ENCODE results near the gene ATP8B4.

The ATP8B4 gene

DNA sequence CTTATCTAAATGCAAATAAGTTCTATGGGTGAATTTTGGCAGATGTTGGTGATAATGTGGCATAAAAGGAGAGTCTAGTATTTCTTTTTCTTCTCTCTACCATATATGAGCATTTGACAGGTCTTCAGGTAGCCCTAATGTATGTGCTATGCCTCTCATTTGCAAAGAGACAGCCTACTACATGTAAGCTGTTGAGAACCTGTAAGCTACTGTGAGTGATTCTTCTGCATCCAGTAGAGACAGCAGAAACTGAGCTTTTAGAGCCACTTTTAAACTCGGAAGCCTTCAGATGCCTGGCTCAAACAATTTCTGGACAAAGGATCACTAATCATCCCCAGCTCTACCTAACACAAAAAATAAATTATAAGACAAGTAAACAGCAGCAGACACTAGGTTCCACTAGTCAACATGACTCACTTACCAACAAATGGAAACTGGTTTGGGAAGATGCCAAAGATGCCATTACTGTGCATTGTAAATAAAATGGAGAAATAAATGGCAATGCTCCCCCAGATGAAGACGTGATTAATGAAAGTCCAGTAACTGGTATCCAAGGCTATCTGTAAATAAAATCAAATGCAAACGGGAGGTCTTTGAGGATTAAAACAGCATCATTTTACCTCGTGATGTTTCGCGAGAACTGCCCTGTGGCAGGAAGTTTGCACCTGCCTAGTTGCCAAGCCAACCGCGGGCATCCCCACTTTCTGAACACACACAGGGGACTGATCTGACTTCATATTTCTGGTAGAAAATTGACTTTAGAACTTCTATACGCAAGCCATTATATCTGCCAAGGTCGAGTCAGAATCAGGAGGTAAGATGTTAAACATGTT, 252.9 kb downstream of the ATP8B4 start:
- no peak overlapping the region for H3K4me3 ChIP-seq (ENCODE audit: control insufficient read depth, low read depth, low read length)
- TF ChIP-seq, protein P1, sequence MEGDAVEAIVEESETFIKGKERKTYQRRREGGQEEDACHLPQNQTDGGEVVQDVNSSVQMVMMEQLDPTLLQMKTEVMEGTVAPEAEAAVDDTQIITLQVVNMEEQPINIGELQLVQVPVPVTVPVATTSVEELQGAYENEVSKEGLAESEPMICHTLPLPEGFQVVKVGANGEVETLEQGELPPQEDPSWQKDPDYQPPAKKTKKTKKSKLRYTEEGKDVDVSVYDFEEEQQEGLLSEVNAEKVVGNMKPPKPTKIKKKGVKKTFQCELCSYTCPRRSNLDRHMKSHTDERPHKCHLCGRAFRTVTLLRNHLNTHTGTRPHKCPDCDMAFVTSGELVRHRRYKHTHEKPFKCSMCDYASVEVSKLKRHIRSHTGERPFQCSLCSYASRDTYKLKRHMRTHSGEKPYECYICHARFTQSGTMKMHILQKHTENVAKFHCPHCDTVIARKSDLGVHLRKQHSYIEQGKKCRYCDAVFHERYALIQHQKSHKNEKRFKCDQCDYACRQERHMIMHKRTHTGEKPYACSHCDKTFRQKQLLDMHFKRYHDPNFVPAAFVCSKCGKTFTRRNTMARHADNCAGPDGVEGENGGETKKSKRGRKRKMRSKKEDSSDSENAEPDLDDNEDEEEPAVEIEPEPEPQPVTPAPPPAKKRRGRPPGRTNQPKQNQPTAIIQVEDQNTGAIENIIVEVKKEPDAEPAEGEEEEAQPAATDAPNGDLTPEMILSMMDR (conservative IDR thresholded peaks at IDR 0.05; ENCODE audit: control insufficient read depth, insufficient read depth, low read depth, low read length): no peak
- DNase-seq (ENCODE audit: low read depth): peak; percentile 80

DNA sequence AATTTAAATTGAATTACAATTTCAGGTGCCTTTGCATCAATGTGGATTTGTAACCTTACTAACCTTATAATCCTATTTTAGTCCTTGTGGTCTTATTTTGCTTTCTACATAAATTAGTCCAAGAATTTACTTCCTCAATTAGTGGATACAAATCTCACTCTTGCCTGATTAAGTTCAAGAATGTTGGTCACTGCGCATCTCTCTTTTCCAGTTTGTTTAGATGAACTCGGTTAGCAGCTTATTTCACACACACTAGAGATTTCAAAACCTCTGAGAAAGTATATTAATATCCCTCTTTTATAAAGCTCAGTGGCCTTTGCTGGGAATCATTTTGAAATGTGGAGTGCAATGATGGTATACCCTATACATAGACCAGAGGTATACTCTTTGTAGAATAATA, 254.8 kb downstream of the ATP8B4 start:
- TF ChIP-seq, protein P1 (conservative IDR thresholded peaks at IDR 0.05; ENCODE audit: control insufficient read depth, insufficient read depth, low read depth, low read length): no peak
- DNase-seq (ENCODE audit: low read depth): no peak

GRCh38 chr15:49863431-49864224, 255.4 kb downstream of the ATP8B4 start:
- peak; percentile 96 for DNase-seq (ENCODE audit: low read depth)
- TF ChIP-seq, protein P1 (conservative IDR thresholded peaks at IDR 0.05; ENCODE audit: control insufficient read depth, insufficient read depth, low read depth, low read length): no peak
- H3K4me3 ChIP-seq (ENCODE audit: control insufficient read depth, low read depth, low read length): no peak overlapping the region

More for the DNA sequence above, 254.8 kb downstream of the ATP8B4 start:
- H3K4me3 ChIP-seq (ENCODE audit: control insufficient read depth, low read depth, low read length): no peak overlapping the region

DNA sequence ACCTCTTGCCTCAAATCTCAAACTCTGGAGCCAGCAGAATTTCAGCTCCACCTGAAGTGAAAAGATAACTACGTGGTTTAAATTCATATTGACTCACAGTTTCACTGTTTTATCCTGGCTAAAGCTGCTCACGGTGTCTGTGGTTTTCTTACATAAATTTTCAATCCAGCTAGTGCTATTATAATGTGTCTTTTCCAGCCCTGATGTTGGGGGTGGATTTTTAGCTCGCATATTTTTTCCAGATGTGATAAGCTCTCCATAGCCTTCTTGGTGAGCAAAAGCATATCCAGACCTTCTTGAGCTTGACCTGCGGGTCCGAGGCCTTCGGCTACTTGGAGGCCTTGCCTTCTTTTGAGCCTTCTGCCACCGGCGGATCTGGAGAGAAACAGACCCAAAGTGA, 258.9 kb downstream of the ATP8B4 start:
- no peak overlapping the region for H3K4me3 ChIP-seq (ENCODE audit: control insufficient read depth, low read depth, low read length)
- peak; percentile 93 for DNase-seq (ENCODE audit: low read depth)
- TF ChIP-seq, protein P1 (conservative IDR thresholded peaks at IDR 0.05; ENCODE audit: control insufficient read depth, insufficient read depth, low read depth, low read length): no peak

DNA sequence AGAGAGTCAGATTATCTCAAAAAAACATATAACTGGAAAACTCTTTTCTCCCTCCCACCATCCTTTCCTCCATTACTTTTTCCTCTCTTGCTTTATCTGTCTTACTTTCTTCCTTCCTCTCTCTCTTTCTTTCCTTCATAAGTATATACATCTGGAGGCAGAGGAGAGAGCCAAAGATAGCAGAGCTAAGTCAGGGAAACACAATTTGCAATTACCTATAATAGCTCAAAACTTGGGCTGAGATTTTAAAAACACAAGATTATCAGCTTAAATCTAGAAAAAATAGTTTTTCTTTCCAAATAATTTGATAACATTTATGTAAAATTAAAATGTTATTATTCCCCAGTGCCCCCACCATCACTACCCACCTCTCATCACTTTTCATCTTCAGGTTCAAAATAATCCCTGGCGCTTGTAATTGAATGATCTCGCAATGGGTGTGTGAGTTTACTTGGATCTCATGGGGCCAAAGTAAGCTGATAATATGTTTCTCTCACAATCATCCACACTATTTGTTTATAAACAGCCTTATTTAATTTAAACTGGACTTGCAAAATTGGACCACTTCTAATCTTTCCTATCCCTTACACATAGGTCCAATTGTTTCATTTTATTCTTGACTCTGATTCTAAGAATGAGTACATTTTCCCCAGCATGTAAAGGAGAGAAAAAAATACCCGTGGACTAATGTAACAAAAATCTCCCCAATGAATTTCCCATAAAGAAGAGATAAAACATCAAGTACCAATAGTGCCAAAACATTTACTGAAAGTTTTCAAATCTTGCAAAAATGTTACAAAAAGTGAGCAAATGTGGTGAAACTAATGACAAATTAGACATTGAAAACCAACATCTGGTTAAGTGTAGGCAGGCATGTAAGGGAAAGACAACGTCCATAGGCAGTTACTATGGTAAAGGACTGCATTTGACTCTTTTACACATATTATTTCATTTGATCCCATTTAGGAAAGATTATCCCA, 261.2 kb downstream of the ATP8B4 start:
- H3K4me3 ChIP-seq (ENCODE audit: control insufficient read depth, low read depth, low read length): no peak overlapping the region
- TF ChIP-seq, protein P1 (conservative IDR thresholded peaks at IDR 0.05; ENCODE audit: control insufficient read depth, insufficient read depth, low read depth, low read length): no peak
- DNase-seq (ENCODE audit: low read depth): no peak

Data from fibroblast of mammary gland (primary cell).